IMR-90 (cell line): Measurements from ENCODE around the gene FANCD2OS. TPM values are rescaled to one million over a fixed set of nuclear protein-coding genes. Genes with fewer than 3 reads are reported as not detected.
A peak's percentile ranks its signal among the peaks of the same experiment; 100 is the strongest.

ENCODE experiments used
- ATAC-seq: fragments of 200-7000 bp; cut with Tn5 transposase; 2 replicates; pipeline ENCODE4 v1.9.1; 2020; ENCODE audit warnings: low read depth, mild to moderate bottlenecking, moderate library complexity
- Bru-seq: library from RNA; stranded (reverse); fragments of 400-500 nt; gene quantifications from one replicate; lab custom pipeline; 2021; lab: Mats Ljungman, UMichigan
- BruChase-seq, 2 experiments: library from RNA; stranded (reverse); fragments of 400-500 nt; gene quantifications; one replicate each; lab custom pipeline; 2021; lab: Mats Ljungman, UMichigan
- BruUV-seq: library from RNA; stranded (reverse); fragments of 400-500 nt; replicated peaks from 2 replicates; lab custom pipeline; 2021; lab: Mats Ljungman, UMichigan
- CTCF ChIA-PET: fragments of 300-600 bp; formaldehyde crosslinking; extraction: SDS; loops from one replicate; lab custom pipeline; 2021; ENCODE audit warnings: antibody characterized with exemption; lab: Yijun Ruan, JAX
- POLR2A ChIA-PET: fragments of 300-600 bp; sonication (Branson Sonifier 250); formaldehyde crosslinking; loops from one replicate; lab custom pipeline; 2022; ENCODE audit warnings: antibody characterized with exemption; ENCODE audit not compliant: unreplicated experiment; lab: Charles Lee
- DNase-seq: peaks from one replicate; pipeline ENCODE4 v3.0.0; 2013
- H2AFZ ChIP-seq: replicated peaks from 2 replicates; pipeline ENCODE3; 2013; ENCODE audit warnings: low read length, mild to moderate bottlenecking; ENCODE audit not compliant: poor library complexity
- H2AK5ac ChIP-seq: 2 replicates; pipeline ENCODE4 v1.6.1; 2013; ENCODE audit warnings: low read depth, low read length, inconsistent platforms
- H2AK9ac ChIP-seq: replicated peaks from 2 replicates; pipeline ENCODE3; 2013; ENCODE audit warnings: mild to moderate bottlenecking, low read depth, low read length, moderate library complexity; ENCODE audit not compliant: poor library complexity
- H2BK120ac ChIP-seq: 2 replicates; pipeline ENCODE4 v1.6.1; 2013; ENCODE audit warnings: low read depth, low read length, inconsistent platforms
- H2BK15ac ChIP-seq: 3 replicates; pipeline ENCODE4 v1.6.1; 2013; ENCODE audit warnings: low read depth, low read length, inconsistent platforms
- H2BK20ac ChIP-seq: 2 replicates; pipeline ENCODE4 v1.6.1; 2013; ENCODE audit warnings: low read depth, mild to moderate bottlenecking, inconsistent platforms, low read length, moderate library complexity
- H2BK5ac ChIP-seq: 2 replicates; pipeline ENCODE4 v1.6.1; 2013; ENCODE audit warnings: mild to moderate bottlenecking, low read depth, low read length, inconsistent platforms; ENCODE audit not compliant: poor library complexity, severe bottlenecking
- H3K14ac ChIP-seq: replicated peaks from 2 replicates; pipeline ENCODE4 v1.6.1; 2013; ENCODE audit warnings: low read depth, low read length, inconsistent platforms
- H3K18ac ChIP-seq: 2 replicates; pipeline ENCODE4 v1.6.1; 2013; ENCODE audit warnings: low read depth, low read length, control low read depth
- H3K23ac ChIP-seq: 2 replicates; pipeline ENCODE4 v1.6.1; 2013; ENCODE audit warnings: low read depth, low read length, inconsistent platforms
- H3K27ac ChIP-seq: 2 replicates; pipeline ENCODE4 v1.5.1; 2013; ENCODE audit warnings: mild to moderate bottlenecking, control low read depth, low read length; ENCODE audit not compliant: insufficient read depth
- H3K27me3 ChIP-seq: 2 replicates; pipeline ENCODE4 v1.6.1; 2013; ENCODE audit warnings: low read length; ENCODE audit not compliant: control insufficient read depth, insufficient read depth
- H3K36me3 ChIP-seq: 2 replicates; pipeline ENCODE4 v1.6.1; 2013; ENCODE audit warnings: low read length, mixed read lengths; ENCODE audit not compliant: control insufficient read depth, insufficient read depth
- H3K4ac ChIP-seq: 2 replicates; pipeline ENCODE4 v1.6.1; 2013; ENCODE audit warnings: low read depth, low read length, inconsistent platforms
- H3K4me1 ChIP-seq: 2 replicates; pipeline ENCODE4 v1.6.1; 2013; ENCODE audit warnings: low read length, mixed read lengths; ENCODE audit not compliant: control insufficient read depth, insufficient read depth
- H3K4me2 ChIP-seq: 2 replicates; pipeline ENCODE4 v1.6.1; 2013; ENCODE audit warnings: low read depth, mild to moderate bottlenecking, control low read depth, low read length, moderate library complexity
- H3K4me3 ChIP-seq: 2 replicates; pipeline ENCODE4 v1.5.1; 2013; ENCODE audit warnings: low read depth, mild to moderate bottlenecking, control low read depth, low read length, moderate library complexity; ENCODE audit not compliant: insufficient read depth
- H3K56ac ChIP-seq: 2 replicates; pipeline ENCODE4 v1.6.1; 2013; ENCODE audit warnings: low read length, inconsistent platforms; ENCODE audit not compliant: insufficient read depth; ENCODE audit errors: extremely low read depth
- H3K79me1 ChIP-seq, 2 experiments: 2 replicates each; pipeline ENCODE4 v1.6.1; 2013; ENCODE audit warnings: low read length in 2 of 2, inconsistent platforms in 1 of 2, low read depth in 1 of 2
- H3K9ac ChIP-seq: 2 replicates; pipeline ENCODE4 v1.6.1; 2013; ENCODE audit warnings: low read depth, low read length, control low read depth
- H3K9me1 ChIP-seq: 2 replicates; pipeline ENCODE4 v1.6.1; 2013; ENCODE audit warnings: low read length, inconsistent platforms; ENCODE audit not compliant: insufficient read depth
- H3K9me3 ChIP-seq: 2 replicates; pipeline ENCODE4 v1.6.1; 2013; ENCODE audit warnings: low read length; ENCODE audit not compliant: control insufficient read depth, insufficient read depth
- H4K20me1 ChIP-seq: 2 replicates; pipeline ENCODE4 v1.6.1; 2013; ENCODE audit warnings: low read length, inconsistent platforms; ENCODE audit not compliant: insufficient read depth
- H4K5ac ChIP-seq: 2 replicates; pipeline ENCODE4 v1.6.1; 2013; ENCODE audit warnings: mild to moderate bottlenecking, low read depth, low read length, control low read depth
- H4K8ac ChIP-seq, 2 experiments: 2 replicates each; pipeline ENCODE4 v1.6.1; 2013; ENCODE audit warnings: low read depth in 2 of 2, low read length in 2 of 2, control low read depth in 1 of 2, inconsistent platforms in 1 of 2
- H4K91ac ChIP-seq: 2 replicates; pipeline ENCODE4 v1.6.1; 2013; ENCODE audit warnings: low read depth, low read length, inconsistent platforms; ENCODE audit not compliant: insufficient read depth
- BHLHE40 ChIP-seq: fragments of 150-350 bp; IDR thresholded peaks from 2 replicates; pipeline ENCODE4 v1.6.1; 2016; ENCODE audit warnings: mild to moderate bottlenecking, low read depth, low read length
- CHD1 ChIP-seq: IDR thresholded peaks from 2 replicates; pipeline ENCODE4 v1.6.1; 2012; ENCODE audit warnings: low read depth, low read length, improper control_type of control experiment
- ELK1 ChIP-seq: fragments of 150-350 bp; IDR thresholded peaks from 2 replicates; pipeline ENCODE4 v1.6.1; 2016; ENCODE audit warnings: low read depth, mild to moderate bottlenecking, low read length, moderate library complexity, borderline replicate concordance
- FOS ChIP-seq: fragments of 150-350 bp; IDR thresholded peaks from 2 replicates; pipeline ENCODE4 v1.6.1; 2016; ENCODE audit warnings: low read depth, low read length
- MAFK ChIP-seq: IDR thresholded peaks from 2 replicates; pipeline ENCODE4 v1.6.1; 2012; ENCODE audit warnings: low read depth, low read length, improper control_type of control experiment
- MAZ ChIP-seq: IDR thresholded peaks from 2 replicates; pipeline ENCODE4 v1.6.1; 2012; ENCODE audit warnings: low read depth, mild to moderate bottlenecking, low read length, improper control_type of control experiment, moderate library complexity, borderline replicate concordance
- MXI1 ChIP-seq: IDR thresholded peaks from 2 replicates; pipeline ENCODE4 v1.6.1; 2012; ENCODE audit warnings: low read depth, mild to moderate bottlenecking, low read length, moderate library complexity, borderline replicate concordance
- NFE2L2 ChIP-seq: fragments of 150-350 bp; IDR thresholded peaks from 2 replicates; pipeline ENCODE4 v1.6.1; 2016; ENCODE audit warnings: low read depth, mild to moderate bottlenecking, low read length
- POLR2A ChIP-seq: IDR thresholded peaks from 2 replicates; pipeline ENCODE4 v1.6.1; 2012; ENCODE audit warnings: mild to moderate bottlenecking, low read depth, low read length
- SMC3 ChIP-seq: fragments of 150-350 bp; IDR thresholded peaks from 2 replicates; pipeline ENCODE4 v1.6.1; 2016; ENCODE audit warnings: low read depth, mild to moderate bottlenecking, antibody characterized with exemption, low read length, moderate library complexity
- WGBS, 2 experiments: methylation state at CpG; one replicate each; pipeline versions ENCODE4 v1.1.5 to v1.1.7; 2013; ENCODE audit warnings: missing lambda C conversion rate in 2 of 2; ENCODE audit not compliant: insufficient read length in 1 of 2; ENCODE audit errors: extremely low coverage in 2 of 2; 5-methylcytosine and 5-hydroxymethylcytosine counted together
- dilution Hi-C: fragments of 300-500 bp; cut with HindIII; formaldehyde crosslinking; loops from one replicate; pipeline ENCODE4 v1.14.3; 2018; ENCODE audit warnings: low sequenced_read_pairs; ENCODE audit not compliant: unreplicated experiment
- in situ Hi-C: fragments of 300-500 bp; cut with MboI; formaldehyde crosslinking; loops from 3 replicates; pipeline ENCODE4 v1.14.3; 2019; ENCODE audit warnings: low sequenced_read_pairs, inconsistent platforms, mixed read lengths
- intact Hi-C: fragments of 100-400 bp; cut with micrococcal nuclease; formaldehyde crosslinking; loops from 2 replicates; pipeline ENCODE4 v1.10.0; 2022
- long read RNA-seq: library from polyadenylated mRNA; unstranded; transcript quantifications from one replicate; pipeline ENCODE4 v2.0.0, GENCODE V29; 2021; ENCODE audit not compliant: unreplicated experiment
- polyA plus RNA-seq, 3 experiments: library from polyadenylated mRNA; depleted of rRNA; stranded (reverse); fragments of >200 nt; gene quantifications; 2 replicates each; pipeline ENCODE4 v1.2.3, GENCODE V29; 2012; ENCODE audit warnings: low replicate concordance in 1 of 3
- total RNA-seq: library from RNA; depleted of rRNA; stranded (reverse); fragments of >200 nt; gene quantifications from 2 replicates; pipeline ENCODE4 v1.2.3, GENCODE V29; 2012; rRNA removed

Gene FANCD2OS
- total RNA-seq (not detected in 2 replicates), polyA plus RNA-seq (2012; rRNA removed) (not detected in 2 replicates), Bru-seq, nascent RNA (percentile 4 among the genes with signal in this experiment), BruChase-seq, experiment 1, labeled RNA remaining after a 6-hour chase (percentile 6 among the genes with signal in this experiment), BruChase-seq, experiment 2, labeled RNA remaining after a 2-hour chase (percentile 4 among the genes with signal in this experiment)
- not detected in 2 replicates for polyA plus RNA-seq (2012; cell fraction: cytosol; rRNA removed)
- polyA plus RNA-seq (2012; cell fraction: nucleus; rRNA removed; ENCODE audit: low replicate concordance) = not detected in 2 replicates
- long read RNA-seq, partial matches to known transcripts = 0 of 1 reads
- long read RNA-seq, other reads (novel, unspliced or antisense) = 1 of 1 reads

- Histone ChIP-seq H3K4me1 (no peaks in the 10 kb centered on the region), H2BK20ac (no peak within 1 kb of the TSS), H3K4me2 (no peak within 1 kb of the TSS), H3K56ac (no peak within 1 kb of the TSS), H3K18ac (no peak within 1 kb of the TSS), H2BK5ac (no peak within 1 kb of the TSS), H3K9ac (no peak within 1 kb of the TSS), H4K91ac (no peak within 1 kb of the TSS), H3K14ac (no peak within 1 kb of the TSS), H3K27me3 (no peaks in the 10 kb centered on the region), H2BK15ac (no peak within 1 kb of the TSS), H3K9me1 (peaks cover 4% of the 10 kb centered on the region), H2AFZ (no peak within 1 kb of the TSS), H3K27ac (no peak within 1 kb of the TSS), H3K4ac (no peak within 1 kb of the TSS), H3K79me1 (no peaks in the 10 kb centered on the region), H3K36me3 (no peaks in the 10 kb centered on the region), H4K20me1 (no peaks in the 10 kb centered on the region), H2AK5ac (no peak within 1 kb of the TSS), H4K8ac (no peak within 1 kb of the TSS), H2BK120ac (no peak within 1 kb of the TSS), H3K4me3 (no peak within 1 kb of the TSS), H4K5ac (no peak within 1 kb of the TSS), H3K9me3 (no peaks in the 10 kb centered on the region), H2AK9ac (no peak within 1 kb of the TSS), H3K23ac (no peak within 1 kb of the TSS)
- in situ Hi-C loops = no loop called here
- dilution Hi-C loops = no loop called here
- no peak for DNase-seq
- ChIA-PET CTCF (no interaction called here), POLR2A (no interaction called here)
- intact Hi-C loops = no loop called here
- 74% methylated on average over 9 of the region's 28 CpGs; no CpG with 5 or more reads in 1 of the 2 experiments for WGBS, 2 experiments
- BruUV-seq = no TSS peak
- TF ChIP-seq BHLHE40 (no peak), ELK1 (no peak), SMC3 (no peak), NFE2L2 (no peak), MXI1 (no peak), POLR2A (no peak), FOS (no peak), MAFK (no peak), CHD1 (no peak), MAZ (no peak)
- no peak for ATAC-seq
Measured at GRCh38 chr3:10108091-10108490, at the start of gene FANCD2OS. Gene FANCD2OS (minus strand): TSS chr3:10108255. CDS start chr3:10104774, 3,481 bp downstream.
